ENCODE results near the gene PPP4R3B. TPM values are rescaled to one million over a fixed set of nuclear protein-coding genes. Genes with fewer than 3 reads are reported as not detected.
"Not testable (repeated sequence)": the region's sequence is repeated elsewhere in the genome, so short reads cannot be mapped to it uniquely, and the experiment has no call there.

The PPP4R3B gene
- polyA plus RNA-seq, 1 donor (not counting 4 experiments of a cell fraction or from before 2014, with no cell fraction given) = 30.1 TPM

GRCh38 chr2:55581874-55582547 is 35.4 kb downstream of the PPP4R3B start:
- H3K27ac ChIP-seq (ENCODE audit: control insufficient read depth, insufficient read depth, low read length) = no peak overlapping the region
- H3K9me3 ChIP-seq (ENCODE audit: control insufficient read depth, low read depth, low read length) = no peaks in the 10 kb centered on the region
- no peak overlapping the region for H2AFZ ChIP-seq (ENCODE audit: control insufficient read depth, low read length)
- dilution Hi-C loops (cut with MboI; ENCODE audit: extremely low pct_ligation_motif_present, low sequenced_read_pairs) = no loop called here
- no peak for TF ChIP-seq EZH2 (IDR thresholded peaks at IDR 0.05; ENCODE audit: low read length)
- TF ChIP-seq, protein P1, sequence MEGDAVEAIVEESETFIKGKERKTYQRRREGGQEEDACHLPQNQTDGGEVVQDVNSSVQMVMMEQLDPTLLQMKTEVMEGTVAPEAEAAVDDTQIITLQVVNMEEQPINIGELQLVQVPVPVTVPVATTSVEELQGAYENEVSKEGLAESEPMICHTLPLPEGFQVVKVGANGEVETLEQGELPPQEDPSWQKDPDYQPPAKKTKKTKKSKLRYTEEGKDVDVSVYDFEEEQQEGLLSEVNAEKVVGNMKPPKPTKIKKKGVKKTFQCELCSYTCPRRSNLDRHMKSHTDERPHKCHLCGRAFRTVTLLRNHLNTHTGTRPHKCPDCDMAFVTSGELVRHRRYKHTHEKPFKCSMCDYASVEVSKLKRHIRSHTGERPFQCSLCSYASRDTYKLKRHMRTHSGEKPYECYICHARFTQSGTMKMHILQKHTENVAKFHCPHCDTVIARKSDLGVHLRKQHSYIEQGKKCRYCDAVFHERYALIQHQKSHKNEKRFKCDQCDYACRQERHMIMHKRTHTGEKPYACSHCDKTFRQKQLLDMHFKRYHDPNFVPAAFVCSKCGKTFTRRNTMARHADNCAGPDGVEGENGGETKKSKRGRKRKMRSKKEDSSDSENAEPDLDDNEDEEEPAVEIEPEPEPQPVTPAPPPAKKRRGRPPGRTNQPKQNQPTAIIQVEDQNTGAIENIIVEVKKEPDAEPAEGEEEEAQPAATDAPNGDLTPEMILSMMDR (optimal IDR thresholded peaks at IDR 0.05 in 1 of 3, IDR thresholded peaks at IDR 0.05 in 1 of 3, conservative IDR thresholded peaks at IDR 0.05 in 1 of 3; ENCODE audit: extremely low read depth in 1 of 3, insufficient read depth in 2 of 3, low read length in 3 of 3) = no peak
- no peaks in the 10 kb centered on the region for H4K20me1 ChIP-seq (ENCODE audit: control insufficient read depth, extremely low read depth, insufficient read depth, low read length)
- no peaks in the 10 kb centered on the region for H3K9me1 ChIP-seq (ENCODE audit: control insufficient read depth, extremely low read depth, insufficient read depth, low read length)
- no peaks in the 10 kb centered on the region for H3K27me3 ChIP-seq (ENCODE audit: control insufficient read depth, extremely low read depth, insufficient read depth, low read length)
- no peak overlapping the region for H3K4me3 ChIP-seq (ENCODE audit: control insufficient read depth in 2 of 3, extremely low read depth in 1 of 3, insufficient read depth in 2 of 3, low read depth in 1 of 3, low read length in 3 of 3)
- no peak overlapping the region for H3K9ac ChIP-seq (ENCODE audit: control insufficient read depth, extremely low read depth, insufficient read depth, low read length)
- peaks cover 0 to 20% of the 10 kb centered on the region in 2 experiments for H3K36me3 ChIP-seq (ENCODE audit: control insufficient read depth in 2 of 2, extremely low read depth in 1 of 2, insufficient read depth in 2 of 2, low read length in 2 of 2)
- DNase-seq (ENCODE audit: low read depth, low spot score) (no peak), FAIRE-seq (no peak)
- no peak overlapping the region for H3K4me2 ChIP-seq (ENCODE audit: control insufficient read depth, extremely low read depth, insufficient read depth, low read depth, low read length)
- H3K79me2 ChIP-seq (ENCODE audit: control insufficient read depth, insufficient read depth, low read length) = peaks cover 4% of the 10 kb centered on the region
- peaks cover 18% of the 10 kb centered on the region for H3K4me1 ChIP-seq (ENCODE audit: control insufficient read depth, extremely low read depth, insufficient read depth, low read length)

DNA sequence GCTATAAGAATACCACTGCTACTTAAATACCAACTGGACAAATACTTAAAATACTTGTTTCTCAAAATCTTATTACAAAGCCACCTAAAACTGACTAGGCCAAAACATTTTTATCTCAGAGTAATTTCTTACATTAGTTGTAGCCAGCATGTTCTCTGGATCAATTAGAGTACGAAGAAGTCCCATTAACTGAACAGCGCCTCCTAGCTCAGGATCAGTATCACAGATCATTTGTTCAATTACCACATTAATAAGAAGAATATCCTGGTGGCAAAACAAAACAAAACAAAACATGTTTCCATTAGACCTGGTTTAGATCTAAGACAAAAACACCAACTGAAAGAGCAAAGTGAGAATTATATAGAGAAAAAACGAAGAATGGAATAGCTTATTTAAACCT is 36.0 kb downstream of the PPP4R3B start:
- Histone ChIP-seq H3K4me2 (ENCODE audit: control insufficient read depth, extremely low read depth, insufficient read depth, low read depth, low read length) (no peak overlapping the region), H3K27me3 (ENCODE audit: control insufficient read depth, extremely low read depth, insufficient read depth, low read length) (no peaks in the 10 kb centered on the region), H3K4me1 (ENCODE audit: control insufficient read depth, extremely low read depth, insufficient read depth, low read length) (peaks cover 14% of the 10 kb centered on the region), H3K4me3 (ENCODE audit: control insufficient read depth in 2 of 3, extremely low read depth in 1 of 3, insufficient read depth in 2 of 3, low read depth in 1 of 3, low read length in 3 of 3) (no peak overlapping the region), H3K9me3 (ENCODE audit: control insufficient read depth, low read depth, low read length) (no peaks in the 10 kb centered on the region), H2AFZ (ENCODE audit: control insufficient read depth, low read length) (no peak overlapping the region), H3K9ac (ENCODE audit: control insufficient read depth, extremely low read depth, insufficient read depth, low read length) (no peak overlapping the region), H3K36me3 (ENCODE audit: control insufficient read depth in 2 of 2, extremely low read depth in 1 of 2, insufficient read depth in 2 of 2, low read length in 2 of 2) (peaks cover 0 to 16% of the 10 kb centered on the region in 2 experiments), H4K20me1 (ENCODE audit: control insufficient read depth, extremely low read depth, insufficient read depth, low read length) (no peaks in the 10 kb centered on the region), H3K79me2 (ENCODE audit: control insufficient read depth, insufficient read depth, low read length) (no peaks in the 10 kb centered on the region), H3K27ac (ENCODE audit: control insufficient read depth, insufficient read depth, low read length) (no peak overlapping the region), H3K9me1 (ENCODE audit: control insufficient read depth, extremely low read depth, insufficient read depth, low read length) (no peaks in the 10 kb centered on the region)
- DNase-seq (ENCODE audit: low read depth, low spot score) (no peak), FAIRE-seq (no peak)
- TF ChIP-seq, protein P1 (optimal IDR thresholded peaks at IDR 0.05 in 1 of 3, IDR thresholded peaks at IDR 0.05 in 1 of 3, conservative IDR thresholded peaks at IDR 0.05 in 1 of 3; ENCODE audit: extremely low read depth in 1 of 3, insufficient read depth in 2 of 3, low read length in 3 of 3) = peak in 1 of 3 experiments; percentile 39
- no peak for TF ChIP-seq EZH2 (IDR thresholded peaks at IDR 0.05; ENCODE audit: low read length)
- dilution Hi-C loops (cut with MboI; ENCODE audit: extremely low pct_ligation_motif_present, low sequenced_read_pairs) = no loop called here

GRCh38 chr2:55569002-55569401 is 48.4 kb downstream of the PPP4R3B start:
- DNase-seq (ENCODE audit: low read depth, low spot score); H3K4me3 ChIP-seq (ENCODE audit: control insufficient read depth in 2 of 3, extremely low read depth in 1 of 3, insufficient read depth in 2 of 3, low read depth in 1 of 3, low read length in 3 of 3); H3K27ac ChIP-seq (ENCODE audit: control insufficient read depth, insufficient read depth, low read length); H3K9me3 ChIP-seq (ENCODE audit: control insufficient read depth, low read depth, low read length); FAIRE-seq; H3K79me2 ChIP-seq (ENCODE audit: control insufficient read depth, insufficient read depth, low read length); H3K27me3 ChIP-seq (ENCODE audit: control insufficient read depth, extremely low read depth, insufficient read depth, low read length); dilution Hi-C loops (cut with MboI; ENCODE audit: extremely low pct_ligation_motif_present, low sequenced_read_pairs); H3K9me1 ChIP-seq (ENCODE audit: control insufficient read depth, extremely low read depth, insufficient read depth, low read length); H3K4me2 ChIP-seq (ENCODE audit: control insufficient read depth, extremely low read depth, insufficient read depth, low read depth, low read length); H3K36me3 ChIP-seq (ENCODE audit: control insufficient read depth in 2 of 2, extremely low read depth in 1 of 2, insufficient read depth in 2 of 2, low read length in 2 of 2); H2AFZ ChIP-seq (ENCODE audit: control insufficient read depth, low read length); H4K20me1 ChIP-seq (ENCODE audit: control insufficient read depth, extremely low read depth, insufficient read depth, low read length); H3K4me1 ChIP-seq (ENCODE audit: control insufficient read depth, extremely low read depth, insufficient read depth, low read length); H3K9ac ChIP-seq (ENCODE audit: control insufficient read depth, extremely low read depth, insufficient read depth, low read length): not testable (repeated sequence)
